ENCODE data around the gene GMDS.

- TF ChIP-seq CTCF (IDR thresholded peaks at IDR 0.05) = no peak
- TF ChIP-seq POLR2A (IDR thresholded peaks at IDR 0.05) = no peak
Observed at GRCh38 chr6:1821164-1821512, 424.3 kb downstream of the GMDS start.
